CD1c-positive myeloid dendritic cell (primary cell): ENCODE measurements around the gene SOX21.

Source experiments
- DNase-seq: peaks from one replicate; pipeline ENCODE4 v3.0.0-alpha.2; 2016; ENCODE audit errors: extremely low spot score

SOX21 gene

GRCh38 chr13:94709001-94709834 is 3.1 kb downstream of the SOX21 start:
- DNase-seq, result no peak

GRCh38 chr13:94708031-94708859 is 4.1 kb downstream of the SOX21 start:
- no peak for DNase-seq

- no peak for DNase-seq
Measured at GRCh38 chr13:94707400-94708021, 4.8 kb downstream of the SOX21 start.

- DNase-seq, result no peak
Measured at GRCh38 chr13:94706843-94707399, 5.4 kb downstream of the SOX21 start.

GRCh38 chr13:94706101-94706842 is 6.1 kb downstream of the SOX21 start:
- DNase-seq, result no peak

GRCh38 chr13:94705081-94706030 is 7.0 kb downstream of the SOX21 start:
- no peak for DNase-seq

- DNase-seq, result no peak
Measured at GRCh38 chr13:94704377-94705080, 7.8 kb downstream of the SOX21 start.

GRCh38 chr13:94703721-94704314 is 8.5 kb downstream of the SOX21 start:
- no peak for DNase-seq

GRCh38 chr13:94703271-94703670 is 9.1 kb downstream of the SOX21 start:
- no peak for DNase-seq

- no peak for DNase-seq
Measured at GRCh38 chr13:94702181-94703041, 9.9 kb downstream of the SOX21 start.

- no peak for DNase-seq
Measured at GRCh38 chr13:94701313-94702180, 10.8 kb downstream of the SOX21 start.

GRCh38 chr13:94700536-94700935 is 11.8 kb downstream of the SOX21 start:
- no peak for DNase-seq

GRCh38 chr13:94700051-94700535 is 12.3 kb downstream of the SOX21 start:
- no peak for DNase-seq

GRCh38 chr13:94696171-94696570 is 16.2 kb downstream of the SOX21 start:
- no peak for DNase-seq

- no peak for DNase-seq
Measured at GRCh38 chr13:94692030-94692429, 20.3 kb downstream of the SOX21 start.

- DNase-seq, result no peak
Measured at GRCh38 chr13:94683409-94683808, 28.9 kb downstream of the SOX21 start.

- DNase-seq, result no peak
Measured at GRCh38 chr13:94682229-94682628, 30.1 kb downstream of the SOX21 start.
